H54 (cell line): Measurements from ENCODE around the gene POLD1.
A peak's percentile ranks its signal among the peaks of the same experiment; 100 is the strongest.

Experiments
- DNase-seq: peaks from one replicate; pipeline ENCODE4 v3.0.0; 2011; ENCODE audit warnings: low spot score, mixed read lengths; ENCODE audit not compliant: insufficient read length
- FAIRE-seq: peaks from 3 replicates; lab custom pipeline; 2011; peaks lifted over from hg19 to GRCh38; lab: Jason Lieb, UNC
- POLR2A ChIP-seq: IDR thresholded peaks from 2 replicates; pipeline ENCODE4 v1.6.1; 2011; ENCODE audit warnings: low read depth, mild to moderate bottlenecking, low read length

The POLD1 gene

GRCh38 chr19:50358483-50359327 lies 25.4 kb upstream of the POLD1 start:
- FAIRE-seq, result no peak
- no peak for DNase-seq
- TF ChIP-seq POLR2A, result peak; percentile 57

GRCh38 chr19:50359328-50359818 lies 24.8 kb upstream of the POLD1 start:
- no peak for TF ChIP-seq POLR2A
- FAIRE-seq (no peak), DNase-seq (no peak)

DNA sequence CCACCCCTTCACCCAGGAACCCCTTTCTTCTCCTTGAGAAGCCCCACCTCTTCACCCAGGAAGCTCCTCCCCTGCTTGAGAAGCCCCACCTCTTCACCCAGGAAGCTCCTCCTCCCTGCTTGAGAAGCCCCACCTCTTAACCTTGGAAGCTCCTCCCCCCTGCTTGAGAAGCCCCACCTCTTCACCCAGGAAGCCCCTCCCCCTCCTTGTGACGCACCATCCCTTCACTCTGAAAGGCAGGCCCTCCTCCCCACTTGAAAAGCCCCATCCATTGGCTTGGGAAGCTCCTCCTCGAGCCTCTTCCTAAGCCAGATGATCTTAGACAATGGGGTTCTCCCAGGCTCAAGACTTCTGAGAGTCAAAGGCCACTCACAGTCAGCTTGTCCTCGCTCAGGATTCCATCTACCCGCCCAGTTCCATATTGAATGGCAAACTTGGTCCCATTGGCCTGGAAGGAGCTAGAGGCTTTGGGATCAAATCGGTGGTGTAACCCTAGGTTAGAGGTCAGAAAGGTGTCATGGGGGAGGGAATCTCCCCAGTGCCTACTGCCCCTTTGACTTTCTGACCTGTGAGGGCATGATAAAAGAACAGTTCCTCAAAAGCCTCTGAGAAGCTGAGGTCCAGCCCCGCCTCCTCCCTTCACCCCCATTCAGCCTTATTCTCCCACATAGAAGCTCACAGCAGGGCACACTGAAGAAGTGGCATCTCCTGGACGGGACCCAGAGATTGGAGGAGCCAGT lies 22.7 kb upstream of the POLD1 start:
- FAIRE-seq, result no peak
- DNase-seq, result no peak
- TF ChIP-seq POLR2A, result no peak

- no peak for TF ChIP-seq POLR2A
- DNase-seq (no peak), FAIRE-seq (no peak)
Observed at GRCh38 chr19:50362030-50362412, 22.1 kb upstream of the POLD1 start.

GRCh38 chr19:50362656-50363424 lies 21.3 kb upstream of the POLD1 start:
- DNase-seq (no peak), FAIRE-seq (no peak)

DNA sequence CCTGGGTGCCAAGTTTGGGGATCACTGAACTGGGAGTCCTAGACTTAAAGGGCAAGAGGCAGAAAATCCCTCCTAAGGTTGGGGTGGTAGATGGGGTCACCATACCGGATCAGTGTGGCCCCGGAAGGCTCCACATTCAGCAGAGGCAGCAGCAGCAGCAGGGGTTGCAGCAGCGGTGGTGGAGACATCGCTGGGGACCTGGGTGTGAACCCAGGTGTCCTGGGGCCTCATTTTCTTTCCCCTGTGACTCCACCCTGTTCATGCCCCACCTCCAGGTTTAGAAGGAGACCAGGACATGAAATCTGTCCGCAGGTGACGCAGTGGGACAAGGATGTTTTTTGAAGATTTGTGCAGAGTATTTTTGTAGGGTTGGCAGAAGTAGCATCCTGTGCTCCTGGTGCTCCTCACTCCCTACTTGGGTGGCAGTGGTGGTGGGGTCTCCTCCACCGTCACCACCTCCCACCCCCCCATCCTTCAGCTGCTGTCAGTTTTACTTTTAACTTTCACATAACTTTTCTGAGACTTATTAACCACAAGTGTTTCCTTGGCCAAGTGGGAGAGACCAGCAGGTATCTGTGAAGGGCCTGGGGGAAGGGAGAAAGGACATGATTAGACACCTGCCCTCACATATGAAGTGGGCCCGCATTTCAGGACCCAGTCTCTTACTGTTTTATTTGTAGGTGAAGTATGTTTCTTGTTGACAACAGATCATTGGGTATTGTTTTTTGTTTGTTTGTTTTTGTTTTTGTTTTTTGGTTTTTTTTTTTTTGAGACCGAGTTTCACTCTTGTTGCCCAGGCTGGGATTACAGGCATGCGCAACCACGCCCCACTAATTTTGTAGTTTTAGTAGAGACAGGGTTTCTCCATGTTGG lies 18.5 kb upstream of the POLD1 start, which contains the start of gene NAPSA:
Gene NAPSA, minus strand, starts transcription at position 206 of the 873 bp plus-strand sequence. Its CDS starts 18 bp downstream, at position 188.
- no peak for DNase-seq
- FAIRE-seq, result no peak
- TF ChIP-seq POLR2A, result no peak

More at GRCh38 chr19:50362656-50363424, 21.3 kb upstream of the POLD1 start:
- TF ChIP-seq POLR2A, result no peak

DNA sequence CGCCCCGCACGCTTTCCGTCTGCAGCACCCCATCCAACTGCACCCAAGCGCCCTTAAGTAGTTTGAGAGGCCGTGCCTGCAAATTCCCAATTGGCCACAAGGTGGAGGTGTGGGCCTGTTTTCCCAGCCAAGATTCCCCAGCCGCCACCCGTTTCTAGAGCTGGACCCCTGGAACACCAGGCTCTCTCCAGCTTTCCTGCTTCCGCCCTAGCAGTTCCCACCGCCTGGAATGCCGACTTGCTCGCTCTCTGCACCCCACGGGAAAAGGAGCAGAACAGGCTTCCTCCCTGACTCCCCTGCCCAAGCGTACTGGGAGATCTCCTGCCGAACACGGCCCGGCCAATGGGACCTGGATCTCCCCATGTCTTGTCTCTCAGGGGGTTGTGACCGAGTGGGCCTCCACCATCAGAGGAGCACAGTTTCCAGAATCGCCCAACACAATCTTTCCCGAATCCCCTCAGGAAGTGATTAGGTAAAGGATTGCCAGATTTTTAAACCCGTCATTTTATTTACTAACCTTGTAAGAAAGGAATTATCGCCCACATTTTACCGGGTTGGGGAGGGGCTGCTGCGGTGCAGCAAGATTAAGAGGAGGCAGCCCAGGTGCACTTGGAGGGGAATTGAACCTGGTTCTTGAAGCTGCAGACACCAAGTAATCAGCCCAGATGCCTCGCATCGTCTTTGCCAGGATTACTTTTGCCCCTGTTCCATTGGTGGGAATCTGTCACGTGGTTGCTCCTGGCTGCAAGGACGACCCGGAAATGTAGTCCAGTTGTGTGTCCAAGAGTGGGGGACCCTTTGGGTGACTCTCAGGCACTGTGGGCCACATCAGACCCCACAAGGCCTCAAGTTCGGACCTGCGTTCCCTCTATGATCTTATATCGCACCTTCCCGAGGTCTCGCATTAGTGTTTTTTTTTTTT lies 15.2 kb upstream of the POLD1 start:
- DNase-seq (peak; percentile 93), FAIRE-seq (peak; percentile 50)
- TF ChIP-seq POLR2A, result peak; percentile 58; the same call in 1 of the 2 replicates

DNA sequence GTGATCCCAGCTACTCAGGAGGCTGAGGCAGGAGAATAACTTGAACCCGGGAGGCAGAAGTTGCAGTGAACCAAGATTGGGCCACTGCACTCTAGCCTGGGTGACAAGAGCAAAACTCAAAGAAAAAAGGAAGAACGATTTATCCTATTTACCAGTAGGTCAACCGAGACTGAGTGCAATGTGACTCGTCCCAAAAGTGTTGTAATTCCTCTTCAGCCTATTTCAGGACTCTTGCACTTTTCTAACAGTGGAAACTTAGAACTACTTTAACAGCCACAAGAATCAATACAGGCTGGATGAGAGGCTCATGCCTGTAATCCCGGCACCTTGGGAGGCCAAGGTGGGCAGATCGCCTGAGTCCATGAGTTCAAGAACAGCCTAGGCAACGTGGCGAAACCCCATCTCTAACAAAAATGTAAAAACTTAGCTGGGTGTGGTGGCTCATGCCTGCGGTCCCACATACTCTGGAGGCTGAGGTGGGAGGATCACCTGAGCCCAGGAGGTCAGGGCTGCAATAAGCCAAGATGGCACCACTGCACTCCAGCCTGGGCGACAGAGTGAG lies 12.2 kb upstream of the POLD1 start:
- FAIRE-seq (no peak), DNase-seq (no peak)
- no peak for TF ChIP-seq POLR2A

DNA sequence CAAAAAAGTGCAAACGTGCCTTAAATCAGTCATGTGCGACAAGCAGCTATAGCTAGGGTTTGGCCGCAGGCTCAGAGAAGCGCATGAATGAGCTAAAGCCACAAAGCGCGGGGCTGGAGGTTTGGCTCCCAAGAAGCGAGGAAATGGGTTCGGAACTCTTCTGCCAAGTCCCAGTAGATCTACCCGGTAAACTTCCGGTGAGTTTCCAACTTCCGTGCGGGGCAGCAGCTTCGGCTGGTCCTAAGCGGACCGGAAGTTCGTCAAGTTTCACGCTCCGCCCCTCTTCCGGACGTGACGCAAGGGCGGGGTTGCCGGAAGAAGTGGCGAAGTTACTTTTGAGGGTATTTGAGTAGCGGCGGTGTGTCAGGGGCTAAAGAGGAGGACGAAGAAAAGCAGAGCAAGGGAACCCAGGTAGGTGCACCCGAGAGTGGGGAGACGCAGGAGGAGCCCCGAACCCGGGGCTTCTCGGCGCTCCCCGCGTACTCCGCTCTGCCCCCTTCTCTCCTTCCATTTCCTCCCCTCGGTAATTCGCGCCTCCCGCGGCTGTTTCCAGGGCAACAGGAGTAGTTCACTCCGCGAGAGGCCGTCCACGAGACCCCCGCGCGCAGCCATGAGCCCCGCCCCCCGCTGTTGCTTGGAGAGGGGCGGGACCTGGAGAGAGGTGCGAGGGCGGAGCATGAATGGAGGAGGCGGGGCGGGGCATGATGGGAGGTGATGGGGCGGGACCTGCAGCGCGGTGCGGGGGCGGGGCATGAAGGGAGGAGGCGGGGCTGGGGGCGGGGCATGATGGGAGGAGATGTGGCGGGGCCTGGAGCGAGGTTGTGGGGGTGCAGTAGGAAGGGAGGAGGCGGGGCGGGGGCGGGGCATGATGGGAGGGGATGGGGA lies 7.7 kb upstream of the POLD1 start, which contains the start of gene NR1H2:
Gene NR1H2, plus strand, starts transcription at position 292 of the 885 bp plus-strand sequence. CDS start 1,149 bp downstream, outside the sequence.
- peak; percentile 11; the same call in 1 of the 2 replicates for TF ChIP-seq POLR2A
- DNase-seq (peak; percentile 88), FAIRE-seq (peak; percentile 93)

GRCh38 chr19:50377051-50377461 lies 7.1 kb upstream of the POLD1 start:
- no peak for DNase-seq
- FAIRE-seq, result no peak
- TF ChIP-seq POLR2A, result no peak
